GM18861 (cell line): ENCODE measurements around the gene UROC1.
"Not testable (repeated sequence)": the region's sequence is repeated elsewhere in the genome, so short reads cannot be mapped to it uniquely, and the experiment has no call there.

Experiments
- ATAC-seq: cut with Tn5 transposase; IDR thresholded peaks from one replicate; pipeline ENCODE4 v1.9.1; 2021; ENCODE audit not compliant: unreplicated experiment

UROC1 gene

GRCh38 chr3:126547721-126548120, 30.1 kb upstream of the UROC1 start:
- ATAC-seq, result no peak

DNA sequence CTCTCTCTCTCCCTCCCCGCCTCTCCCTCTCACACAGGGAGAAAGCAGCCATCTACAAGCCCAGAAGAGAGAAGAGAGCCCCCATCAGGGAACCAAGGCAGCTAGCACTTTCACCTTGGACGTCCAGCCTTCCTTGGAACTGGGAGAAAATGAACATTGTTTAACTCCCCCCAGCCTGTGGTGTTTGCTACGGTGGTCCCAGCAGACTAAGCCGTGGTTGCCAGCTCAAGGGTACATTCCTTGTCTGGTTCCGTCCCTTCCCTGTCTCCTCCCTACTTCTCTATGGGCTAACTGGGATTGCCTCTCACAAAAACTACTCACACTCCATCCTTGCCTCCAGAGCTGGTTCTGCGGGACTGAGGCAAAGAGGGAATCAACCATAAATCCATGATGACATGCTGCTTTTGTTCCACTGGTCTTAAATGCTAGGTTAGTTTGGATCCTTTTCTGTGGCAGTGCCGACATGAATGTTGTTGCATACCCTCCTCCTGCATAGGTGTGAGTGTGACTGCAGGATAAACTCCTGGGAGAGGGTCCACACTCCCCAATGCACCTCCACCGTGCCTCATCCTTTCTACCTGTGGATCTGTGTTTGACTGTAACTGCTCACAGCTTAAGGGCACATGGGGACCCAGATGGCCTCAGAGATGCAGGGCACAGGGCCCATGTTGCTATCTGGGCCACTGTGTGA, 29.1 kb upstream of the UROC1 start:
- no peak for ATAC-seq

DNA sequence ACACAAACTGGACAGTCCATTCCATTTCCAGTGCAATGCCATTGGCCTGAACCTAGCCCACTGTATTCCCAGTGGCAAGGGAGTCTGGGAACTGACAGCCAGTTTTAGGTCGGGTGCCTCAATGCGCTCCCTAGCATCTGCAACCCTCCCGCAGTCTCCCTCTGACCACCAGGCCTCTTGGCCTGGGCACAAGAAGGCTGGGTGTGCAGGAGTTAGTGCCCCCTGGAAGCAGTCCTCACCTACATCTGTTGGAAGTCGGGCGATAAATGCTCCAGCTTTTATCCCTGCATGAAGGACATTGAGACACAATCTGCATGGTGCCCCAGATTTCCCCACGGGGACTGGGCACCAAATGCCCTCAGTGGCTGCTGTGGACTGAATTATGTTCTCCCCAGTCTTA, 28.4 kb upstream of the UROC1 start:
- ATAC-seq, result no peak

GRCh38 chr3:126545544-126545943, 28.0 kb upstream of the UROC1 start:
- ATAC-seq, result no peak

GRCh38 chr3:126544596-126545281, 27.2 kb upstream of the UROC1 start:
- ATAC-seq, result no peak

DNA sequence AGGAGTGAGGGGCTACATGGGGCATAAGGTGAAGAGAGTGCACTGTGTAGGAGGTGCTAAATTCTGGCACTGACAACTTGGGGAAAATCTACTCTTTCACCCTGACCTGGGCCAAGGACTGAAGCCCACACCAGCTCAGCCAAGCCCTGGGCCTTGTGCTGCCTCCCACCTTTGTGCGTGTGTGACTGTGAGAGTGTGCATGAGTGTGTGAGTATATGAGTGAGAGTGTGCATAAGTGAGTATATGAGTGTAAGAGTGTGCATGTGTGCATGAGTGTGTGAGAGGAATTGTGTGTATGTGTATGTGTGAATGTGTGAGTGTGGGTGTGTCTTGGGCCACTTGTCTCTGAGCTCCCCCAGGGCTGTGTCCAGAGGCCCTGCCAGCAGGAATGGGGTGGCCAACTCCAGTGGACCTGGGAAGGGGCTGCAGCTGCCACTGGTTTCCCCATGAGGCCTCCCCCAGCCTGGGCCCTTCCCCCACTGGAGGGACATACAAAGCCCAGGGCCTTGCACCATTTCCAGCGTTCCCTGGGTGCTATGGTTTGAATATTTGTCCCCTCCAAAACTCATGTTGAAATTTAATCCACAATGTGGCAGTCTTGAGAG, 26.0 kb upstream of the UROC1 start:
- no peak for ATAC-seq

GRCh38 chr3:126542340-126543241, 25.0 kb upstream of the UROC1 start:
- no peak for ATAC-seq

DNA sequence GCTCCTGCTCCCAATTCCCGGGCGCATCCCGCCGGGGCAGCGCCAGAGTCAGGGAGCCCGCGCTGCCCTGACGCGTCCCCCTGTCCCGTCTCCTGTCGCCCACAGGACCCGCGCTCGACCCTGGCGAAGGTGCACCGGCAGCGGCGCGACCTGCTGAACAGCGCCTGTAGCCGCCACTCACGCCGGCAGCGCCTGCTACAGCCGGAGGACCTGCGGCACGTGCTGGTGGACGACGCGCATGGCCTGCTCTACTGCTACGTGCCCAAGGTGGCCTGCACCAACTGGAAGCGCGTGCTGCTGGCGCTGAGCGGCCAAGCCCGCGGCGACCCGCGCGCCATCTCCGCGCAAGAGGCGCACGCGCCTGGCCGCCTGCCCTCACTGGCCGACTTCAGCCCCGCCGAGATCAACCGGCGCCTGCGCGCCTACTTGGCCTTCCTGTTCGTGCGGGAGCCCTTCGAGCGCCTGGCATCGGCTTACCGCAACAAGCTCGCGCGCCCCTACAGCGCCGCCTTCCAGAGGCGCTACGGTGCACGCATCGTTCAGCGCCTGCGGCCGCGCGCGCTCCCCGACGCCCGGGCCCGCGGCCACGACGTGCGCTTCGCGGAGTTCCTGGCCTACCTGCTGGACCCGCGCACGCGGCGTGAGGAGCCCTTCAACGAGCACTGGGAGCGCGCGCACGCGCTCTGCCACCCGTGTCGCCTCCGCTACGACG, 24.2 kb upstream of the UROC1 start:
- ATAC-seq, result no peak

- no peak for ATAC-seq
These were observed 23.5 kb upstream of the UROC1 start for GRCh38 chr3:126540951-126541627.

- ATAC-seq, result no peak
These were observed 22.8 kb upstream of the UROC1 start for GRCh38 chr3:126540342-126540849.

DNA sequence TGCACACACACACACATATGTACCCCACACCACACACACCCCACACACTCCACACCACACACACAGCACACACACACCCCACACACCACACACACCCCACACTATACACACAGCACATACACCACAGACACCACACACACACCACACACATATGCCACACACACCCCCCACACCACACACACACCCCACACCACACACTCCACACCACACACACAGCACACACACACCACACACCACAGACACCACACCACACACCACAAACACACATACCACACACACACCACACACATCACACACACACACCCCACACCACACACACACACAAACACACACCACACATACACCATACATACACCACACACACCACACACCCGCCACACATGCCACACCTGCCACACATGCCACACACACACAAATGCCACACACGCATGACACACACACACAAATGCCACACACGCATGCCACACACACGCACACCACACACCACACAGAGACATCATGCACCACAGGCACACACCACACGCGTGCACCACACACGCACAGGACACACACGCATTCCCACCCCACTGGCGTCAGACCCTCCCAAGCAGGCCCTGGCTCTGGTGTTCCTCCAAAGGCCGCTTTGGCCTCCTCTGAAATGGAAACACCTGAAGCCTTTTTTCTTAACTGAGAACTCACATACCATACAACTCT, 22.1 kb upstream of the UROC1 start:
- ATAC-seq, result no peak

DNA sequence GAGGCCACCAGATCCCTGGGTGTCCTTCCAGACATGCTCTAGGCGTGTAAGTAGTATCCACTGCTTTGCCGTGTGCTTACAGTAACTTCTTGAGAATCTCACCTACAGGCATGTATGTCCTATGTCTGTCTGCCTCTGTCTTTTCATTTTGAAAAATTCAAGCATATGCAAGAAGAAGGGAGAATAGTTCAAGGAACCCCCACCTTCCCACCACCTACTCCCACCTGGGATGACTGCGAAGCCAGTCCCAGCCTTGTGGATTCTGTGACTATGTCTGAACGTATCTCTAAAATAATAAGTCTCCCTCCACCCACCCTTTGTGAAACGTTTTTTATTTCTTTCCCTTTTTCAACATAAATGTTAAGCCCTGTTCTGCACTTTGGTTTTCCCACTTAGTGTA, 21.4 kb upstream of the UROC1 start:
- no peak for ATAC-seq

DNA sequence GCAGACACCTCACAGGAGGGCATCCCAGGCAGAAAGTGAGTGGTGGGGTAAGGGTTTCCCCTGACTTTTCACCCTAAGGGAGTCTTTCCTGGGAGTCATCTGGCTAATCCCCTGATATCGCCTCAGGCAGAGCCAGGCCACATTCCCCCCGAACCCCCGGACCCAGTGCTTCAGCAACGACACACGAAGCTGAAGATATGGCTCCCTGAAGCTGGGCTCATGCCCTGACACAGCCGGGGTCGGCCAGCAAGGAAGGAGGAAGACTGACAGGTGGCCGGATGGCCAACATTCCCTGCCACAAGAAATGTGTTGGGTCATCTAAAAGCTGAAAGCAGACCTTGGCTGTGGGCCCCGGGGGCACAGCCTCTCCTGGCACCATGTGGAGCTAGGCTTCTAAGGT, 20.7 kb upstream of the UROC1 start:
- no peak for ATAC-seq

GRCh38 chr3:126537730-126538281, 20.2 kb upstream of the UROC1 start:
- no peak for ATAC-seq

DNA sequence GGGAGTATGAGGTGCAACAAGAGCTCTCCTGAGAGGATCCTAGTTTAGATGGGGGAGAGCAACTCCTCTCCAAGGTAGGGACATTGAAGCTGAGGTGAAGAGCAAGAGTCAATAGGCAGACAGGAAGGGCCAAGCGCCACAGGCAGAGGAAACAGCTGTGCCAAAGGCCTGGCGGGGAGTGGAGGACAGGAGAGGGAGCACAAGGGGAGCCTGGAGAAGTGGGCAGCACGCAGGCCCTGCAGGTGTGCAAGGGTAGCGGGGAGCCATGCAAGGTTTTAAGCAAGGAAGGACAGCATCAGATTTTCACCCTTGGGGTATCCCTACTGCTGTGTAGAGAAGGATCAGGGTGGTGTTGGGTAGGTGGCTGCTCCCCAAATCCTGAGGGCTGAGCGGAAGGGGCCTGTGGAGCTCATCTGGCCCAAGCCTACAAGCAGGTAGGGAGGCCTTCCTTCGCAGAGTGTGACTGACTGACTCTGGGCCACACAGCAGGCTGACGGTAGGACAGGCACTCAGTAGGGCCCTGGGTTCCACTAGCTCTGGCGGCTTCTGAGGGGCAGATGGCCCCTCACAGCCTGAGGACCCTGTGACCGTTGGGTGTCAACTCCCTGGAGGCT, 19.6 kb upstream of the UROC1 start:
- ATAC-seq, result no peak

DNA sequence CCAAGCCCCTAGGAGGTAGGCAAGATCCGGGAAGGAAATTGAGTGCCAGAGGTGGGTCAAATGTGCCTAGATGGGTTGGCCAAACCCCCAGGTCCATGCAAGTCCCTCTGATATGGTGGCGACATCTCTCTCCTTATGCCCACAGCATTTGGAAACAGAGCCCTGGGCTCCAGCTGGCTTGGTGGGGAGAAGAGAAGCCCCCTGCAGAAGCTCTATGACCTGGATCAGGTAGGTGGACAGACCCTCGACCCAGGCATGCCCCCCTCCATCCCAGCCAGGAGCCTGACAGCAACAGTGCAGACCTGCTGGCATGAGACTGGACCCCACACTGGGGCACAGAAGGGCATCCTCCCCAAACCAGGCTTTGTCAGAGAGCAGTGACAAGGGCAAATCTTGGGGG, 18.6 kb upstream of the UROC1 start:
- ATAC-seq, result no peak

GRCh38 chr3:126535636-126536035, 18.1 kb upstream of the UROC1 start:
- no peak for ATAC-seq

DNA sequence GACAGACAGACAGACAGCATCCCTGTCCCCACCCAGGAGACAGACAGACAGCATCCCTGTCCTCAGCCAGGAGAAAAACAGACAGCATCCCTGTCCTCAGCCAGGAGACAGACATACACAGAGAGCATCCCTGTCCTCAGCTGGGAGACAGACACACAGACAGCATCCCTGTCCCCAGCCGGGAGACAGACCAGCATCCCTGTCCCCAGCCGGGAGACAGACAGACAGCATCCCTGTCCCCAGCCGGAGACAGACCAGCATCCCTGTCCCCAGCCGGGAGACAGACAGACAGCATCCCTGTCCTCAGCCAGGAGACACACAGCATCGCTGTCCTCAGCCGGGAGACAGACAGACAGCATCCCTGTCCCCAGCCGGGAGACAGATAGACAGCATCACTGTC, 17.1 kb upstream of the UROC1 start:
- not testable (repeated sequence) for ATAC-seq

DNA sequence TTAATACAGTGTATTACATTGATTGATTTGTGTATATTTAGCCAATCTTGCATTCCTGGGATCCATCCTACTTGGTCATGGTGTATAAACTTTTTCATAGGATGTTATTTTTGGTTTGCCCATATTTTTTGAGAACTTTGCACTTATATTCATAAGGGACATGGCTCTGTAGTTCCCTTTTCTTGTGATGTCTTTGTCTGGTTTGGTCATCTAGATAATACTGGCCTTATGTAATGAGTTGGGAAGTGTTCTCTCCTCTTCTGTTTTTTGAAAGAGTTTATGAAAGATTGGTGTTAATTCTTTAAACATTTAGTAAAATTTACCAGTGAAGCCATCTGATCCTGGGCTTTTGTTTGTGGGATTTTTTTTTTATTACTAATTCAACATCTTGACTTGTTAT, 15.9 kb upstream of the UROC1 start:
- no peak for ATAC-seq
